T-helper 1 cell treated with Interleukin-12 subunit alpha and Interleukin-12 subunit beta and Interleukin-4 antibody, amounts not matched to agents 30 ng/mL and 1 ng/mL, for 36 hours (primary cell): ENCODE results near the gene MRPL28. TPM values are rescaled to one million over a fixed set of nuclear protein-coding genes. Genes with fewer than 3 reads are reported as not detected.
"Not testable (repeated sequence)": the region's sequence is repeated elsewhere in the genome, so short reads cannot be mapped to it uniquely, and the experiment has no call there.

ENCODE experiments used
- intact Hi-C: fragments of 100-400 bp; cut with micrococcal nuclease; formaldehyde crosslinking; loops from one replicate; pipeline ENCODE4 v1.15.1; 2024
- total RNA-seq: library from RNA; stranded (reverse); gene quantifications from 2 replicates; pipeline ENCODE4 v1.2.3, GENCODE V29; 2022

Gene MRPL28
- 82.9 and 92.7 TPM in 2 replicates for total RNA-seq

- intact Hi-C loops = loop anchor here (1.0 kb wide), 7 partner anchors 12 to 266 kb away; partner anchors contain the start of genes DECR2, FAM234A, LUC7L and METTL26
Observed at GRCh38 chr16:370443-370842, at the start of gene MRPL28. MRPL28 (minus strand) TSS chr16:370538; CDS start chr16:370218, 320 bp downstream.

GRCh38 chr16:415170-415498 lies 44.8 kb upstream of the MRPL28 start:
- intact Hi-C loops = not testable (repeated sequence)

DNA sequence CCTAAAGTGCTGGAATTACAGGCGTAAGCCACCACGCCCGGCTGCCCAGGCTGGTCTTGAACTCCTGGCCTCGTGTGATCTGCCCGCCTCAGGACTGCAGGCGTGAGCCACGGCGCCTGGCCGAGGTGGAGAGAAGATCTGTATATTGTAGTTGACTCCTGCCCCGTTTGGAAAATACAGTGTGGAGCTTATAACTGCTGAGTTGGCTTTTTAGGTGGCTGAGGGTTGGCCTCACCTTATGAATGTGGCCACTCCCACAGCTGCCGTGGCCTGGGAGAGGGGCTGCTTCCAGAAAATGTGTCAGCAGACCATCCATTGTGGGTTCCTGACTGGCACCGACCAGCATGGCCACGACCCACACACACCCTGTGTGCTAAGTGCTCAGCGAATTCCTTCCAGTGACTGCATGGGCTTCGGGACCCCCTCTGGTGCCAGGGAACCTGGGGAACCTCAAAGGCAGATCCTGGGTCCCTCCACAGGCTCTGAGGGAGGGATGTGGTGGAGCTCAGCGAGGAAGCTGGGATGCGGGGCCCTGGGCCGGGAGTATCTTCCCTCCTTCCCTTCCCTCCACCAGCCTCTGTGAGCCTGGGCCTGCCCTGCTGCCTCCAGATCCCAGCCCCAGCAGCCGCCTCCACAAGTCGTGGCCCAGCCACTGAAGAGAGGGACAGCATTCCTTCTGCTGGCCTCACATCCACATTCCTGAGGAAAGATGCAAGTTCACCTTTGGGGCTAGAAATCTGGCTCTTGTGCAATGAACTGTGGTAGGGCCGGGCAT lies 44.2 kb upstream of the MRPL28 start:
- intact Hi-C loops = no loop called here

GRCh38 chr16:411576-412265 lies 41.4 kb upstream of the MRPL28 start:
- intact Hi-C loops = no loop called here

- intact Hi-C loops = no loop called here
Observed at GRCh38 chr16:410516-411178, 40.3 kb upstream of the MRPL28 start.

DNA sequence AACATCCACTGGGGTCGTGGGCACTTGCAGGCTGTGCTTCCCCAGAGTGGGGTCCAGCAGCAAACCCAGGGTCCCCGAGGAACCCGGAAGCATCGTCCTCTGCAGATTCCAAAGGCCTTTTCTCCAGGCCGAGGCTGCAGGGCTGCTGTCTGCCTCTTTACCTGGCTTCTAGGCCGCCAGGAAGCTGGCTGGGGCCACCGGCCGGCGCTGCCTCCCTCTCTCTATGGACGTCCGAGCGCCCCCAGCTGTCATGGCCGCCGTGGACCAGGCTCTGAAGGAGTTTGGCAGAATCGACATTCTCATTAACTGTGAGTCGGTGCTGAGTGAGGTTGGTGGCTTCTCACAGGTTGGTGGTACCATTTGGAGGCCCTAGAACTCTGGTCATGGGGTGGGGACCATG lies 36.9 kb upstream of the MRPL28 start:
- intact Hi-C loops = no loop called here

DNA sequence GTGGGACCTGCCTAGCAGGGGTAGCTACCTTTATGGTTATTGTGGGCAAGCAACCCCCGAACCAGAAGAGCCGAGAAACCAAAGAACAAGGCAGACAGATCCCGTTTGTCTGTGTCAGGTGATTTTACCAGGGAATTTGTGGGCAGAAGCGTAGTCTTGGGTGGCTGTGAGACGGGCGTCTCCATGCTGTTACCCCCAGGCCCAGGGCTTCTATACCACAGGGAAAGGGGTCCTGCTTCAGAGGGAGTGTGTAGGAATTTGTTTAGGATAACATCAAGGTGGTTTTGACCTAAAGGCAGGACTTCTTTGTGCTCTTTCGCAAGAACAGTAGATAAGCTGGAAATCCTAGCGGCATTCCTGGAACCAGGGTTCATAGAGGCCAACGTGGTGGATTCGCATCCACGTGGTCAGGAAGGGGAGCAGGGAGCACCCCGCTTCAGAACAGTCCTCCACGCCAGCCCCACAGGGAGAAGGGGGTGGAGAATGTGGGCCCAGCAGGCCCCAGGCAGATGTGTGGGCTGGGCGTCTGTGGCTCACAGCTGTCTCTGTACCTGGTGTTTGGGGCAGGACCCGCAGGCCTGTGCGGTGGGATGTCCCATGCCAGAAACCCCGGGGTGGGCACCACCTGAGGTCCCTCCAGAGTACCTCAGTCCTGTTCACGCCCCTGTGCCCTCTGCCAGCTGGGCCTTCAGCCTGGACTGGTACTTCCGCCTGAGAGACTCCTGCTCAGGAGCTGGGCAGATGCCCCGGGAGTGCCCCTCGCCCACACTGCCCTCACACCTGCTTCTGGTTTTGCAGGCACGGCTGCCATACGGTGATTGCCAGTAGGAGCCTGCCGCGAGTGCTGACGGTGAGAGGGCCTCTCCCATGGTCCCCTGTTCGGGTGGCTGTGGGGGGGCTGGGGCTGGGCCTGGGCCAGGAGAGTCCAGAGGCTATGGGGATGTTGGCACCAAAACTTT lies 35.5 kb upstream of the MRPL28 start:
- intact Hi-C loops = no loop called here

DNA sequence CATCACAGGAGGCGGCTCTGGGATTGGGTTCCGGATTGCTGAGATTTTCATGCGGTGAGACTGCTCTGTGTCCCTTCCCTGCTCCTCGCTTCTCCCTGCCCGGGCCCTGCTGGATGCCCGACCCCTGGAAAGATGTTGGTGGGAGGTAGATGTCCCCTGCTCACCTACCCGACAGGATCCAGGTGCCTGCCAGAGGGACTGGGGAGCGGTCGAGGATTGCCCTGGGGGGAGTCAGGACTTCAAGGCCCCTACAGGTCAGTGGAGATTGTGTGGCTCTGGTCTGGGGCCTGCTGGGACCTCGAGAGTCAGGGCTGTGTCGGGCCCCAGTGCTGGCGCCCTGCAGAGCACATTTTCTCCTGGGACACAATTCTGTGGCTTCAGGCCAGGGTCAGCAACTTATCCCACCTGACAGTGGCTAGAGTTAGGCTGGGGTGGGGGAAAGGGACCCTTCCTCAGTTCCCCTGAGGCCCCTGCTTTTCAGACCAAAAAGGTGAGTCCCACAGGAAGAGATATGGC lies 34.7 kb upstream of the MRPL28 start:
- intact Hi-C loops = loop anchor here (5.0 kb wide), 1 partner anchor 122 kb away; the partner anchor contains the start of gene CAPN15

DNA sequence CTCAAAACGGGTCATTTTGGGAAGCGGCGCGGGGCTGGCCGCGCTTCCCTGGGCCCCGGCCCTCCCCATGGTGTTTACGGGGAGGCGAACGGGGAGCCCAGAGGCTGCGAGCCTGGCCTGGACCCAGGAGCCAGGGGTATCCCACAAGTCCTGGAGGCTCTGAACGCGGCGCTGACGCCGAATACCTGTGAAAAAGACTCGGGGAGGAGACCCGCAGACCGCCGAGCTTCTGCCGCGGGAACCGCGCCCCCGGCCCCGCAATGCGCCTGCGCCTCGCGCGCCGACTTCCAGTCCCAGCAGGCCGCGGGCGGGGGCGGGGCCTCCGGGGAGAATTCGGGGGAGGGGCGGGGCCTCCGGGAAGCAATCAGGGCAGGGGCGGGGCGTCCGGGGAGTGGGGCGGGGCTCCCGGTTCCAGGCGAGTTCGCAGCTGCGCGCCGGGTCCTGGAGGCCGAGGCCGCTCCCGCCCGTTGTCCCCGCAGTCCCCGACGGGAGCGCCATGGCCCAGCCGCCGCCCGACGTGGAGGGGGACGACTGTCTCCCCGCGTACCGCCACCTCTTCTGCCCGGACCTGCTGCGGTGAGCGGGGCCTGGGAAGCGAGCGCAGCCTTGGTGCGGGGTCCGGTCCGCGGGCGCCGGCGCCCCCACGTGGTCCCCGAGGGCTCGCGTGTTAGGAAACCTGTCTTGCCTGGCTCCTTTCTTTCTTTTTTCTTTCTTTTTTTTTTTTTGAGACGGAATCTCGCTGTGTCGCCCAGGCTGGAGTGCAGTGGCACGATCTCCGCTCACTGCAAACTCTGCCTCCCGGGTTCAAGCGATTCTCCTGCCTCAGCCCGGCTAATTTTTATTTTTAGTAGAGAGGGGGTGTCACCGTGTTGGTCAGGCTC lies 31.4 kb upstream of the MRPL28 start, which contains the start of gene DECR2:
TSS of gene DECR2 (plus strand) at position 418 of the 881 bp plus-strand sequence. CDS start at position 497, 79 bp downstream.
- intact Hi-C loops = loop anchor here (1.0 to 5.0 kb wide), 6 partner anchors 19 to 167 kb away; partner anchors contain the start of genes CAPN15, FAM234A, MRPL28 and RAB11FIP3

DNA sequence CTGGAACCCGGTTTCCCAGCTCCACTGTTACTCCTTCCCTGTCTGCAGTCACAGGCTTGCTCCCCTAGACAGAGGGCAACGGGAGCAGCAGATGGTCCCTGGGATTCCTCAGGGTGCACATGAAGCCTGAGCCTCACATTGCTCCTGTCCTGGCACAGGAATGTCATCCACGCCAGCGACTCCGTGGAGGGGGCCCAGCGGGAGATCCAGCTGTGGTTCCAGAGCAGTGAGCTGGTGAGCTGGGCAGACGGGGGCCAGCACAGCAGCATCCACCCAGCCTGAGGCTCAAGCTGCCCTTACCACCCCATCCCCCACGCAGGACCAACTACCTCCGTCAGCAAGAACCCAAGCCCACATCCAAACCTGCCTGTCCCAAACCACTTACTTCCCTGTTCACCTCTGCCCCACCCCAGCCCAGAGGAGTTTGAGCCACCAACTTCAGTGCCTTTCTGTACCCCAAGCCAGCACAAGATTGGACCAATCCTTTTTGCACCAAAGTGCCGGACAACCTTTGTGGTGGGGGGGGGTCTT lies 29.8 kb upstream of the MRPL28 start:
- intact Hi-C loops = loop anchor here (5.0 kb wide), 1 partner anchor 127 kb away; the partner anchor contains the start of gene CAPN15

GRCh38 chr16:399340-400019 lies 29.1 kb upstream of the MRPL28 start:
- intact Hi-C loops = loop anchor here (5.0 kb wide), 1 partner anchor 128 kb away; the partner anchor contains the start of gene CAPN15

DNA sequence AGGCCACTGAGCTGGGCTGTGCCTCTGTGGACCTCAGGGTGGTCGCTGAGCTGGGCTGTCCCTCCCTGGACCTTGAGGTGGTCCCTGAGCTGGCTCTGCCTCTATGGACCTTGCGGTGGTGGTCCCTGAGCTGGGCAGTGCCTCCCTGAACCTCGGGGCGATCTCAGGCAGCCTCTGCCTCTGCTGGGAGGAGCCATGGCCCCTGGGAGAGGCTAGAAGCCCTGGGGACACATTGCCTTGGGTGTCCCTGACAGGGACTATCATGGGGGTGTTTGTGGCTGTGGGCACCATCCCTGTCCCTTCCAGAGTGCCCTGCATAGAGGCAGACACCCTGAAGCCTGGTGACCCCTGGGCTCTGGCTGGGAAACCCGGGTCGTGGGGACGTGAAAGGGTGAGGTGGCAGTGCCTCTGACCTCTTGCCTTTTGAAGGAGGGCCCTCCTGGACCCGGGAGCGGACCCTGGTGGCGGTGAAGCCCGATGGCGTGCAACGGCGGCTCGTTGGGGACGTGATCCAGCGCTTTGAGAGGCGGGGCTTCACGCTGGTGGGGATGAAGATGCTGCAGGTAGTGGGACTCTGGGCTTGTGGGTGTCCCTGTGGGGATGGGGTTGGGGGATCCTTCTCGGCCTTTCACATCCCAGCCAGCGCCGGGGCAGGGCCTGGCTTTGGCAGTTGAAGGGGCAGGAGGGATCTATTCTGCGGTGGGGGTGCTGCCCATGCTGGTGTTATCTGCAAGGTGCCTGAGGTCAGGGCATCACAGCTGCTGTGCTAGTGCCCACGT lies 28.4 kb upstream of the MRPL28 start:
- intact Hi-C loops = no loop called here

GRCh38 chr16:397736-398332 lies 27.5 kb upstream of the MRPL28 start:
- intact Hi-C loops = no loop called here

GRCh38 chr16:397135-397661 lies 26.9 kb upstream of the MRPL28 start, which contains the start of gene NME4:
NME4 (plus strand) TSS chr16:397199; CDS start chr16:397223, 24 bp downstream.
- intact Hi-C loops = no loop called here

- intact Hi-C loops = loop anchor here (1.0 kb wide), 1 partner anchor 13 kb away; no protein-coding TSS in a partner anchor
Observed at GRCh38 chr16:396605-397004, 26.3 kb upstream of the MRPL28 start.

GRCh38 chr16:396199-396598 lies 25.9 kb upstream of the MRPL28 start:
- intact Hi-C loops = loop anchor here (1.0 kb wide), 1 partner anchor 13 kb away; no protein-coding TSS in a partner anchor
